Neural crest cell (in vitro differentiated cells): ENCODE results near the gene N4BP2L2. TPM values are rescaled to one million over a fixed set of nuclear protein-coding genes. Genes with fewer than 3 reads are reported as not detected.
A peak's percentile ranks its signal among the peaks of the same experiment; 100 is the strongest.

Experiments used
- DNase-seq: peaks from one replicate; pipeline ENCODE4 v3.0.0; 2021; ENCODE audit warnings: low read depth, mixed read lengths, low spot score
- H3K27ac Mint-ChIP-seq: one replicate; pipeline ENCODE4 v1.8.0; 2021; ENCODE audit warnings: mild to moderate bottlenecking, mixed read lengths; ENCODE audit not compliant: unreplicated experiment
- H3K27me3 Mint-ChIP-seq: 2 replicates; pipeline ENCODE4 v1.8.0; 2021; ENCODE audit warnings: low read depth, mild to moderate bottlenecking, mixed read lengths
- H3K36me3 Mint-ChIP-seq: 2 replicates; pipeline ENCODE4 v1.8.0; 2021; ENCODE audit warnings: low read depth, mild to moderate bottlenecking, mixed read lengths
- H3K4me1 Mint-ChIP-seq: 2 replicates; pipeline ENCODE4 v1.8.0; 2021; ENCODE audit warnings: mixed read lengths
- H3K4me3 Mint-ChIP-seq: one replicate; pipeline ENCODE4 v1.8.0; 2021; ENCODE audit warnings: mild to moderate bottlenecking, mixed read lengths
- H3K9me3 Mint-ChIP-seq: 2 replicates; pipeline ENCODE4 v1.8.0; 2021; ENCODE audit warnings: mixed read lengths
- CTCF ChIP-seq: fragments of 200-600 bp; sonication (generic); conservative IDR thresholded peaks from 2 replicates; pipeline ENCODE4 v1.5.0; 2021; ENCODE audit warnings: antibody characterized with exemption, mild to moderate bottlenecking
- total RNA-seq: library from RNA; stranded (reverse); gene quantifications from 2 replicates; pipeline ENCODE4 v1.2.1, GENCODE V29; 2021

Gene N4BP2L2
- total RNA-seq, 1 donor from 2014 or later = 81.1 TPM

GRCh38 chr13:32476021-32476731 is 62.4 kb downstream of the N4BP2L2 start:
- TF ChIP-seq CTCF = no peak
- H3K27ac Mint-ChIP-seq = no peak overlapping the region
- no peak for DNase-seq
- no peaks in the 10 kb centered on the region for H3K27me3 Mint-ChIP-seq
- peaks cover 5% of the 10 kb centered on the region for H3K4me1 Mint-ChIP-seq
- no peaks in the 10 kb centered on the region for H3K9me3 Mint-ChIP-seq
- no peak overlapping the region for H3K4me3 Mint-ChIP-seq
- H3K36me3 Mint-ChIP-seq = peaks cover 2% of the 10 kb centered on the region

GRCh38 chr13:32474999-32475792 is 63.4 kb downstream of the N4BP2L2 start:
- H3K4me3 Mint-ChIP-seq = no peak overlapping the region
- peaks cover 2% of the 10 kb centered on the region for H3K36me3 Mint-ChIP-seq
- H3K27me3 Mint-ChIP-seq = no peaks in the 10 kb centered on the region
- no peak for TF ChIP-seq CTCF
- H3K27ac Mint-ChIP-seq = no peak overlapping the region
- no peaks in the 10 kb centered on the region for H3K9me3 Mint-ChIP-seq
- peaks cover 5% of the 10 kb centered on the region for H3K4me1 Mint-ChIP-seq
- no peak for DNase-seq

GRCh38 chr13:32473650-32474049 is 64.9 kb downstream of the N4BP2L2 start:
- DNase-seq = no peak
- Mint-ChIP-seq H3K36me3 (peaks cover 2% of the 10 kb centered on the region), H3K4me1 (peaks cover 5% of the 10 kb centered on the region), H3K27ac (no peak overlapping the region), H3K27me3 (no peaks in the 10 kb centered on the region), H3K9me3 (no peaks in the 10 kb centered on the region), H3K4me3 (no peak overlapping the region)
- TF ChIP-seq CTCF = no peak

GRCh38 chr13:32472194-32472621 is 66.4 kb downstream of the N4BP2L2 start:
- DNase-seq = no peak
- Mint-ChIP-seq H3K4me3 (no peak overlapping the region), H3K27me3 (no peaks in the 10 kb centered on the region), H3K4me1 (peaks cover 5% of the 10 kb centered on the region), H3K9me3 (no peaks in the 10 kb centered on the region), H3K27ac (peak overlapping the region; percentile 10), H3K36me3 (no peaks in the 10 kb centered on the region)
- no peak for TF ChIP-seq CTCF

GRCh38 chr13:32471187-32471922 is 67.2 kb downstream of the N4BP2L2 start:
- DNase-seq = no peak
- Mint-ChIP-seq H3K4me3 (no peak overlapping the region), H3K4me1 (peaks cover 5% of the 10 kb centered on the region), H3K27ac (peak overlapping the region; percentile 45), H3K9me3 (no peaks in the 10 kb centered on the region), H3K36me3 (no peaks in the 10 kb centered on the region), H3K27me3 (no peaks in the 10 kb centered on the region)
- TF ChIP-seq CTCF = no peak
